Measurements from ENCODE around the gene SZT2.
"Not testable (repeated sequence)": the region's sequence is repeated elsewhere in the genome, so short reads cannot be mapped to it uniquely, and the experiment has no call there.

SZT2 gene

GRCh38 chr1:43488165-43488564, 98.5 kb downstream of the SZT2 start:
- no peak for DNase-seq (ENCODE audit: low read depth)
- H3K4me3 ChIP-seq (ENCODE audit: low read depth, low read length): no peak overlapping the region
- TF ChIP-seq CTCF (conservative IDR thresholded peaks at IDR 0.05; ENCODE audit: low read depth, low read length): no peak

DNA sequence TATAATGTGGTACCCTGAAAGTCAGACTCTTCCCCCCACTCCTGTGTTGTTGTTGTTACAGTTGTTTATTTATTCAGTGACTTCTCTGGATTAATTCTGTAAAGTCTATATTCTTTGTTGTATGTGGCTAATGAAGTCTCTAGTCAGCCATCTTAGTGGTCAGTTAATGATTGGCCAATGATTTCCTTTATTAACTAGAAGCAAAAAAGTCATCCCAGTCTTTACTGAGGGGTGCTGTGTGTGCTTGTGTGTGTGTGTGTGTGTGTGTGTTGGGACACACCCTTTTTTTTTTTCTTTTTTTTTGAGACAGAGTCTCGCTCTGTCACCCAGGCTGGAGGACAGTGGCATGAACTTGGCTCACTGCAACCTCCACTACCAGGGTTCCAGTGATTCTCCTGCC, 101.4 kb downstream of the SZT2 start:
- no peak for TF ChIP-seq CTCF (conservative IDR thresholded peaks at IDR 0.05; ENCODE audit: low read depth, low read length)
- DNase-seq (ENCODE audit: low read depth): no peak
- H3K4me3 ChIP-seq (ENCODE audit: low read depth, low read length): no peak overlapping the region

DNA sequence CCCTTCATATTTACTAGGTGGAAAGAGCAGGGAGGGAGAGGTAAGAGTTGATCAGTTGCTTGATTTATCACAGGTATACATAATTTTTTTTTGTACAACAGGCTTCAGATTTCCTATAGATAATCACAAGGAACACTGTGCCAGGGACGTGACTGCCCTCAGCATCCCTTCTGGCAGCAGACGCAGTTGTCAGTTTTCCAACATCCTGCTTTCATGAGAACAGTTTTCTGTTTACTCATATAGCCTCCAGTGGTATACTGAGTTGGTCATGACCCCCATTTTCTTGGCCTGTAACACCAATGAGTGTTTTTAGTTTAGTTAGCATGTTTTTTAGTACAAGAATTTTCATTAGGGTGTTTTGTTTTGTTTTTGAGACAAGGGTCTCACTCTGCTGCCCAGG, 103.1 kb downstream of the SZT2 start:
- no peak for TF ChIP-seq CTCF (conservative IDR thresholded peaks at IDR 0.05; ENCODE audit: low read depth, low read length)
- DNase-seq (ENCODE audit: low read depth): peak; percentile 17
- no peak overlapping the region for H3K4me3 ChIP-seq (ENCODE audit: low read depth, low read length)

- H3K4me3 ChIP-seq (ENCODE audit: low read depth, low read length): no peak overlapping the region
- peak; percentile 68 for DNase-seq (ENCODE audit: low read depth)
- no peak for TF ChIP-seq CTCF (conservative IDR thresholded peaks at IDR 0.05; ENCODE audit: low read depth, low read length)
Observed at GRCh38 chr1:43493661-43494450, 104.2 kb downstream of the SZT2 start.

- no peak overlapping the region for H3K4me3 ChIP-seq (ENCODE audit: low read depth, low read length)
- no peak for DNase-seq (ENCODE audit: low read depth)
- TF ChIP-seq CTCF (conservative IDR thresholded peaks at IDR 0.05; ENCODE audit: low read depth, low read length): no peak
Observed at GRCh38 chr1:43495204-43495603, 105.5 kb downstream of the SZT2 start.

DNA sequence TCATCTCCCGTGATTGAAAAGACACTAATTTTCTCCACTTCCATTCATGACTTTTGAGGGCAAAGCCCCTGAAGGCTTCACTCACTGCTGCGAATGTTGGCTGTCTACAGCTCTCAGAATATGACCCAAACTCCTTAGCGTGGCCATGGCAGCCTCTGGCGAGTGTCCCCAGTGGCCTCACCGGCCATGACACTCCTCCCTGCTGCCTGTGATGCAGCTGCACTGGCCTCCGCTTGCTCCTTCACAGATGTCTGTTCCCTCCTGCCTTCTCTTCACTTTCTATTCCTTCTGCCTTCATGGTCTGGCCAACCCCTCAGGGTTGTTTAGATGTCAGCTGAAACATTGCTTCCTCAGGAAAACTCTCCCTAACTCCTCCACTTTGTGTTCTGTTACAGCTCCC, 110.2 kb downstream of the SZT2 start:
- no peak overlapping the region for H3K4me3 ChIP-seq (ENCODE audit: low read depth, low read length)
- no peak for DNase-seq (ENCODE audit: low read depth)
- no peak for TF ChIP-seq CTCF (conservative IDR thresholded peaks at IDR 0.05; ENCODE audit: low read depth, low read length)

GRCh38 chr1:43501806-43502205, 112.1 kb downstream of the SZT2 start:
- not testable (repeated sequence) for DNase-seq (ENCODE audit: low read depth); H3K4me3 ChIP-seq (ENCODE audit: low read depth, low read length)
